ENCODE data around the gene TAF6L.

Gene TAF6L

DNA sequence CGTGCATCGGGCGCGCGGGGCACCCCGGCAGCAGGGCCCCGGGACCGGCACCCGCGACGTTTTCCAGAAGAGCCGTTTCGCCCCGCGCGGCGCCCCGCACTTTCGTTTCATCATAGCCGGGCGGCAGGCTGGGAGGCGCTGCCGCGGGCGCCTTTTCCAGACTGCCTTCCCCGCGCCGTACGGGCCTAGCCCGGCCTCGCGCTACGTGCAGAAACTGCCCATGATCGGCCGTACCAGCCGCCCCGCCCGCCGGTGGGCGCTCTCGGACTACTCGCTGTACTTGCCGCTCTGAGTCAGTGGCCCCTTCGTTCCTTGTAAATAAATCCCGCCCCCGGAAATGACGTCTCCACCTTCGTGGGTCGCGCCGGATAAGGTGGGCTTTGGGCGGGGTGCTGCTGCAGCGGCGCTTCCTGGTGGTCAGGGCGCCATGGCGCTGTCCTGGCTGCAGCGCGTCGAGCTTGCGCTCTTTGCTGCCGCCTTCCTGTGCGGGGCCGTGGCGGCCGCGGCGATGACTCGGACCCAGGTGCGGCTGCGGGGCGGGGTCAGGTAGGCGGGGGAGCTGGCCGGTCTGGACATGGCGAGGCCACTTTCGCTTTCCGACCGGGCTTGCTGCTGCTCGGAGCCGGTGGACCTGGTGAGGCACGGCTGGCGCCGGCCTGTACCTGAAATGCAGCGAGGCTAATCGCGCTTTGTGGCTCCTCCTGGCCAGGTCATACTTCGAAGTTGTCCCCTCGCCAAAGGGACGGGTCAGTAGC lies 16.0 kb downstream of the TAF6L start, which contains the start of gene TMEM179B:
Gene TMEM179B (plus strand): TSS at position 398 of the 755 bp plus-strand sequence. CDS start 30 bp downstream, at position 428.
- peak within 1 kb of the TSS; percentile 93 to 97 for H3K27ac Mint-ChIP-seq
- peak; percentile 97 to 98 for DNase-seq
- H3K9me3 Mint-ChIP-seq = no peaks in the 10 kb centered on the region
- H3K4me1 Mint-ChIP-seq = peaks cover 56% of the 10 kb centered on the region
- peak; percentile 80 for ATAC-seq
- no peaks in the 10 kb centered on the region for H3K27me3 Mint-ChIP-seq
- H3K4me3 Mint-ChIP-seq = peak within 1 kb of the TSS; percentile 92 to 97

GRCh38 chr11:62788991-62789390 lies 17.8 kb downstream of the TAF6L start:
- H3K27me3 Mint-ChIP-seq = no peaks in the 10 kb centered on the region
- peaks cover 61% of the 10 kb centered on the region for H3K4me1 Mint-ChIP-seq
- no peaks in the 10 kb centered on the region for H3K9me3 Mint-ChIP-seq
- ATAC-seq = no peak
- peak overlapping the region; percentile 5 to 77 for H3K27ac Mint-ChIP-seq
- DNase-seq = no peak
- peak overlapping the region; percentile 92 to 97 for H3K4me3 Mint-ChIP-seq

GRCh38 chr11:62789576-62789975 lies 18.4 kb downstream of the TAF6L start:
- Mint-ChIP-seq H3K9me3 (no peaks in the 10 kb centered on the region), H3K4me1 (peaks cover 67% of the 10 kb centered on the region), H3K4me3 (peak overlapping the region; percentile 92 to 97), H3K27ac (no peak overlapping the region), H3K27me3 (no peaks in the 10 kb centered on the region)
- DNase-seq = no peak
- ATAC-seq = no peak

- DNase-seq = peak; percentile 84 to 89
- H3K27ac Mint-ChIP-seq = peak within 1 kb of the TSS; percentile 88 to 98
- H3K4me3 Mint-ChIP-seq = peak within 1 kb of the TSS; percentile 86 to 93
- no peaks in the 10 kb centered on the region for H3K9me3 Mint-ChIP-seq
- H3K4me1 Mint-ChIP-seq = peaks cover 63% of the 10 kb centered on the region
- H3K27me3 Mint-ChIP-seq = no peaks in the 10 kb centered on the region
- peak; percentile 85 for ATAC-seq
Observed at GRCh38 chr11:62791501-62792201, 20.5 kb downstream of the TAF6L start, which contains the start of gene TMEM223. TMEM223 (minus strand) TSS chr11:62792006; CDS start chr11:62791994, 12 bp downstream.

GRCh38 chr11:62792202-62792575 lies 21.0 kb downstream of the TAF6L start:
- no peak for ATAC-seq
- peak overlapping the region; percentile 87 to 98 for H3K27ac Mint-ChIP-seq
- H3K27me3 Mint-ChIP-seq = no peaks in the 10 kb centered on the region
- no peak for DNase-seq
- H3K9me3 Mint-ChIP-seq = no peaks in the 10 kb centered on the region
- peaks cover 61% of the 10 kb centered on the region for H3K4me1 Mint-ChIP-seq
- peak overlapping the region; percentile 86 to 93 for H3K4me3 Mint-ChIP-seq

- no peak for ATAC-seq
- H3K27me3 Mint-ChIP-seq = no peaks in the 10 kb centered on the region
- no peak overlapping the region for H3K4me3 Mint-ChIP-seq
- DNase-seq = no peak
- H3K27ac Mint-ChIP-seq = no peak overlapping the region
- H3K9me3 Mint-ChIP-seq = no peaks in the 10 kb centered on the region
- peaks cover 47% of the 10 kb centered on the region for H3K4me1 Mint-ChIP-seq
Observed at GRCh38 chr11:62794201-62794775, 23.1 kb downstream of the TAF6L start.

DNA sequence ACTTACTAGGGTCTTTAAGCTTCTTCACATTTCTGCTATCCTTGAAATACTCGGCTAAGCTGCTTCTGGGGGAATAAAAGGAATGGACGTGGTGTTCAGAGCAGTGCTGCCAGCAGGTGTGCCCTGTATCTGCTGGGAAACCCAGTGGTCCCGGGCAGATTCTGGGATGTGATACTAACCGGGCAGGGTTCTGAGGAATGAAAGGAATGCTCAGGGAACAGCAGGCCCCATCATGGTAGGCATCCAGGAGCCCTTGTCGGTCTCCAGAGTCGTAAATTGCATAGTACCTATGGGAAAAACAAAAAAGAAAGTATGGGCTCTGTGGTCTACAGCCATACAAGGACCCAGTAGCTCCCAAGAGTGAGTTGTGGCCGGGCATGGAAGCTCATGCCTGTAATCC lies 25.1 kb downstream of the TAF6L start:
- DNase-seq = no peak
- Mint-ChIP-seq H3K4me3 (no peak overlapping the region), H3K9me3 (no peaks in the 10 kb centered on the region), H3K27me3 (no peaks in the 10 kb centered on the region), H3K27ac (peak overlapping the region in 1 of 2 donors; percentile 87), H3K4me1 (peaks cover 36% of the 10 kb centered on the region)
- no peak for ATAC-seq

GRCh38 chr11:62799486-62799885 lies 28.3 kb downstream of the TAF6L start:
- peak overlapping the region; percentile 76 to 93 for H3K27ac Mint-ChIP-seq
- ATAC-seq = peak; percentile 44
- H3K27me3 Mint-ChIP-seq = no peaks in the 10 kb centered on the region

GRCh38 chr11:62801071-62801470 lies 29.9 kb downstream of the TAF6L start:
- Mint-ChIP-seq H3K4me1 (peaks cover 59% of the 10 kb centered on the region), H3K27ac (peak overlapping the region in 1 of 2 donors; percentile 19), H3K4me3 (no peak overlapping the region), H3K27me3 (no peaks in the 10 kb centered on the region), H3K9me3 (no peaks in the 10 kb centered on the region)
- no peak for ATAC-seq
- no peak for DNase-seq

More at GRCh38 chr11:62799486-62799885, 28.3 kb downstream of the TAF6L start:
- Mint-ChIP-seq H3K4me3 (no peak overlapping the region), H3K4me1 (peaks cover 54% of the 10 kb centered on the region), H3K9me3 (no peaks in the 10 kb centered on the region)
- no peak for DNase-seq

GRCh38 chr11:62804310-62805075 lies 33.3 kb downstream of the TAF6L start:
- ATAC-seq (peak; percentile 60), DNase-seq (no peak)
- Mint-ChIP-seq H3K4me1 (peaks cover 54% of the 10 kb centered on the region), H3K9me3 (no peaks in the 10 kb centered on the region), H3K4me3 (peak overlapping the region; percentile 99), H3K27me3 (no peaks in the 10 kb centered on the region), H3K27ac (peak overlapping the region; percentile 91 to 95)

- Mint-ChIP-seq H3K4me1 (peaks cover 48% of the 10 kb centered on the region), H3K27me3 (no peaks in the 10 kb centered on the region), H3K9me3 (no peaks in the 10 kb centered on the region), H3K4me3 (peak within 1 kb of the TSS; percentile 99), H3K27ac (peak within 1 kb of the TSS; percentile 99)
- peak; percentile 88 for ATAC-seq
- DNase-seq = peak; percentile 97 to 99
Observed at GRCh38 chr11:62805076-62805892, 34.1 kb downstream of the TAF6L start, which contains the start of gene NXF1. NXF1 (minus strand) TSS chr11:62805440; CDS start chr11:62805356, 84 bp downstream.

DNA sequence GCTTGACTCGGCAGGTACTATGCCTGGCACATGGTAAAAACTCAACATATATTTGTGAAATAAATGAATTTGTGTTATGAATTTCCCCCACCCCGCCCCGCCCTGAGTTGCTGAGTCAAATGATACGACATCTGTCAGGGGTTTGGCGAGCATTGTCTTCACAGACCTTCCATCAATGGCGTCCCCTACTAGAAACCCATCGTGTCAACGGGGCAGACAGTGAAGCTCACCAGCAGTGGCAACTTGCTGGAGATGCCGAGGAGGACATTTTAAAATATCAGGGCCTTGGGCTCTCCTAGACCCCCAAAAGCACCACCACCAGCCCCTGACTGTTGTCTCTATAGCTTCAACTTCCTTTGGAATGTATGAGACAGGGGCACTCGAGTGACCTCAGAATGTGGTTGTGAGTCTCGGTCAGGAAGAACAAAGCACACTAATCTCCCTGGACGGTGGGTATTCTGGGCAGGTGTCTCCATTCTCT lies 34.8 kb downstream of the TAF6L start:
- Mint-ChIP-seq H3K4me3 (peak overlapping the region; percentile 99), H3K27ac (peak overlapping the region; percentile 72 to 99), H3K4me1 (peaks cover 48% of the 10 kb centered on the region), H3K9me3 (no peaks in the 10 kb centered on the region), H3K27me3 (no peaks in the 10 kb centered on the region)
- ATAC-seq (peak; percentile 48), DNase-seq (peak; percentile 25 to 32)

GRCh38 chr11:62806611-62807121 lies 35.5 kb downstream of the TAF6L start:
- Mint-ChIP-seq H3K4me3 (peak overlapping the region; percentile 99), H3K27ac (peak overlapping the region in 1 of 2 donors; percentile 72), H3K4me1 (peaks cover 44% of the 10 kb centered on the region), H3K27me3 (no peaks in the 10 kb centered on the region), H3K9me3 (no peaks in the 10 kb centered on the region)
- DNase-seq = no peak
- no peak for ATAC-seq

DNA sequence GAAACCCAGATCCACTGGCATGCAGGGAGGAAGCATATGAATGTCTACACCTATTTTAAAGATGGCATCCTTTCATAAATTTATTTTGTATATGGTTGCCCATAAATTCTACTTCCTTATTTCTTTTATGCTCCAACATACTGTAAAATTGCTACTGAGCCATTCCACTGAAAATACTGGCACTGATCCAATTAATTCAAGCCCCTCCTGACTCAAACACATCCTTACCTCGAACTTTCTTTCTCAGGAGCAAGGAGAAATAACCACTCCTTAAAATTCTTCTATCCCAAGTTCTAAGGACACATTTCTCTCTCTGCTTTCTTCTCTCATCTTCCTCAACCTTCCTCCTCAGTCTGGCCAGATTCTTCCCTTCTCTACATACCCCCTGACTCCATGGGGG lies 39.6 kb downstream of the TAF6L start:
- ATAC-seq = no peak
- Mint-ChIP-seq H3K4me3 (no peak overlapping the region), H3K9me3 (no peaks in the 10 kb centered on the region), H3K27ac (peak overlapping the region in 1 of 2 donors; percentile 2), H3K27me3 (no peaks in the 10 kb centered on the region), H3K4me1 (peaks cover 9% of the 10 kb centered on the region)
- DNase-seq = no peak
